GM23248 (cell line): ENCODE data around the gene DERA. TPM values are rescaled to one million over a fixed set of nuclear protein-coding genes. Genes with fewer than 3 reads are reported as not detected.
A peak's percentile ranks its signal among the peaks of the same experiment; 100 is the strongest.

Experiments used
- DNase-seq: peaks from one replicate; pipeline ENCODE4 v3.0.0-alpha.2; 2015
- H2AFZ ChIP-seq: fragments of 200-600 bp; sonication (generic); 2 replicates; pipeline ENCODE4 v1.6.1; 2016; ENCODE audit warnings: antibody characterized with exemption
- H3F3A ChIP-seq: fragments of 200-600 bp; sonication (generic); 2 replicates; pipeline ENCODE4 v1.6.1; 2016; ENCODE audit warnings: mild to moderate bottlenecking, antibody characterized with exemption, mixed run types; ENCODE audit not compliant: insufficient read depth
- H3K27ac ChIP-seq: fragments of 200-600 bp; sonication (generic); 2 replicates; pipeline ENCODE4 v1.5.1; 2016; ENCODE audit warnings: mild to moderate bottlenecking
- H3K27me3 ChIP-seq: fragments of 200-600 bp; sonication (generic); replicated peaks from 2 replicates; pipeline ENCODE4 v1.6.1; 2016; ENCODE audit warnings: mild to moderate bottlenecking; ENCODE audit not compliant: insufficient read depth
- H3K36me3 ChIP-seq: fragments of 200-600 bp; sonication (generic); 2 replicates; pipeline ENCODE4 v1.6.1; 2016; ENCODE audit warnings: low read depth, mild to moderate bottlenecking
- H3K4me1 ChIP-seq: fragments of 200-600 bp; sonication (generic); 2 replicates; pipeline ENCODE4 v1.6.1; 2016; ENCODE audit warnings: mild to moderate bottlenecking; ENCODE audit not compliant: insufficient read depth
- H3K4me2 ChIP-seq: fragments of 200-600 bp; sonication (generic); one replicate; pipeline ENCODE4 v1.6.1; 2016; ENCODE audit warnings: mild to moderate bottlenecking; ENCODE audit not compliant: unreplicated experiment
- H3K4me3 ChIP-seq: fragments of 200-600 bp; sonication (generic); 2 replicates; pipeline ENCODE4 v1.5.1; 2016; ENCODE audit warnings: mild to moderate bottlenecking
- H3K79me2 ChIP-seq: fragments of 200-600 bp; sonication (generic); 2 replicates; pipeline ENCODE4 v1.6.1; 2016; ENCODE audit warnings: mild to moderate bottlenecking; ENCODE audit not compliant: insufficient read depth
- H3K9ac ChIP-seq: fragments of 200-600 bp; sonication (generic); 2 replicates; pipeline ENCODE4 v1.6.1; 2016; ENCODE audit warnings: mild to moderate bottlenecking
- H3K9me2 ChIP-seq: fragments of 200-600 bp; sonication (generic); 2 replicates; pipeline ENCODE4 v1.6.1; 2016; ENCODE audit warnings: mixed run types, mild to moderate bottlenecking, moderate library complexity; ENCODE audit not compliant: insufficient read depth
- H3K9me3 ChIP-seq: fragments of 200-600 bp; sonication (generic); one replicate; pipeline ENCODE4 v1.6.1; 2017; ENCODE audit warnings: low read depth
- H4K20me1 ChIP-seq: fragments of 200-600 bp; sonication (generic); 2 replicates; pipeline ENCODE4 v1.6.0; 2016; ENCODE audit not compliant: insufficient read depth
- EZH2 ChIP-seq: fragments of 200-600 bp; sonication (generic); IDR thresholded peaks from 2 replicates; pipeline ENCODE4 v1.6.1; 2018; ENCODE audit warnings: antibody characterized with exemption, mild to moderate bottlenecking; ENCODE audit not compliant: insufficient read depth, poor library complexity, severe bottlenecking
- EZH2phosphoT487 ChIP-seq: fragments of 200-600 bp; sonication (generic); IDR thresholded peaks from 2 replicates; pipeline ENCODE4 v1.6.1; 2018; ENCODE audit warnings: antibody characterized with exemption, moderate library complexity, mild to moderate bottlenecking, low read depth; ENCODE audit not compliant: insufficient read depth
- WGBS, 2 experiments: methylation state at CpG; one replicate each; pipeline ENCODE4 v1.1.6; 2015 to 2017; ENCODE audit warnings: low lambda C conversion rate in 2 of 2, low coverage in 1 of 2; ENCODE audit errors: missing lambda C conversion rate in 2 of 2; 5-methylcytosine and 5-hydroxymethylcytosine counted together
- in situ Hi-C: fragments of 300-500 bp; cut with MboI; formaldehyde crosslinking; loops from 2 replicates; pipeline ENCODE4 v1.15.0; 2020
- polyA plus RNA-seq: library from polyadenylated mRNA; unstranded; fragments of >200 nt; fragmentation: Nextera tagmentation; extraction: Ambion mirVana; gene quantifications from 2 replicates; pipeline ENCODE4 v1.2.1, GENCODE V29; 2016
- total RNA-seq: library from RNA; depleted of rRNA; stranded (reverse); fragments of >200 nt; shearing (Covaris generic); gene quantifications from 2 replicates; pipeline ENCODE4 v1.2.3, GENCODE V29; 2014

Gene DERA
- total and polyA plus RNA-seq, 2 experiments from 2014 or later = 47.3 to 70.5 TPM

DNA sequence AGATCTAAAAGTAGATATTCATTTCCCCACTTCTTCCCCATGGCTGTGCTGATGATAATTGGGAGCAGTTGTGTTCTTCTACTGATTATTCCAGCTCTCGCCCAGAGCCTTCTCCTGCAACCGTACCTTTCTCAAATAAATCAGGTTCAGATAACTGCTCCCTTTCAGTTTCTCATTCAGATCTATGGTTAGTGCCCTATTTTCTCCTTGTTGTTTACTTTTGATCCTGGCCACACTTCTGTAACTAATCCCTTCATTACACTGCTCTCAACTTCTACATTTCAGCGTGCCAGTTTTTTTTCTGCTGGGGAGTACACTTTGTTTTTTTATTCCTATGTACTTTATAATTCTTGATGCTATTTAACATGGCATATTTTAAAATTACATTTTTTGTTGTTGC, 31.7 kb upstream of the DERA start:
- H3K4me3 ChIP-seq = no peak overlapping the region
- no peak overlapping the region for H2AFZ ChIP-seq
- H3K9me2 ChIP-seq = no peaks in the 10 kb centered on the region
- H3K27me3 ChIP-seq = no peaks in the 10 kb centered on the region
- H3K9me3 ChIP-seq = no peaks in the 10 kb centered on the region
- 99% methylated on average over 3 of the region's 3 CpGs for WGBS, 2 experiments
- peaks cover 22% of the 10 kb centered on the region for H3K79me2 ChIP-seq
- H3F3A ChIP-seq = peaks cover 24% of the 10 kb centered on the region; the same call in 1 of the 2 replicates
- no peaks in the 10 kb centered on the region for H3K4me1 ChIP-seq
- in situ Hi-C loops = no loop called here
- no peaks in the 10 kb centered on the region for H3K36me3 ChIP-seq
- H3K27ac ChIP-seq = no peak overlapping the region
- TF ChIP-seq EZH2 = no peak
- H4K20me1 ChIP-seq = no peaks in the 10 kb centered on the region
- no peak for DNase-seq
- H3K9ac ChIP-seq = no peak overlapping the region
- H3K4me2 ChIP-seq = no peak overlapping the region

DNA sequence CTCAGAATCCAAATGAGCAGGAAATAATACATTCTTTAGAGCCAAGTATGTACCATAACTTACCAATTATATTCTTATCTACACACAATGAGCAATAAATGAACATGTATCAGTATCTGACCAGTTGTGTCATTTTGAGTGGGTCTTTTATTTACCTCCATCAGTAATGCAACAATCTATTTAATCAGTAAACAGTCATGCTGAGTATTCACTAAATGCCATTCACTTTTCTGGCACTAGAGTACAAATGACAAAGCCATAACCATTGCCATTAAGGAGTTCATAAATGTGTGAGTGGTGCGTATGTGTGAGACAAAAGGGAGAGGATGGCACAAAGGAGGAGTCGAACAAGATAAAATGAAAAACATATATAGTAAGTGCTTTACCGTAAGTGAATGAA, 30.4 kb upstream of the DERA start:
- Histone ChIP-seq H3K9me3 (no peaks in the 10 kb centered on the region), H3K9ac (peak overlapping the region; percentile 100; the same call in 1 of the 2 replicates), H4K20me1 (no peaks in the 10 kb centered on the region), H3K27ac (peak overlapping the region; percentile 99), H3K4me3 (peak overlapping the region; percentile 97), H3K4me1 (peaks cover 5% of the 10 kb centered on the region; the same call in 1 of the 2 replicates), H3F3A (peaks cover 24% of the 10 kb centered on the region; the same call in 1 of the 2 replicates), H3K36me3 (no peaks in the 10 kb centered on the region), H3K9me2 (no peaks in the 10 kb centered on the region), H3K27me3 (no peaks in the 10 kb centered on the region), H3K4me2 (peak overlapping the region; percentile 80), H3K79me2 (peaks cover 35% of the 10 kb centered on the region), H2AFZ (peak overlapping the region; percentile 95)
- peak; percentile 34 for DNase-seq
- WGBS, 2 experiments = 53 to 60% methylated on average over 3 of the region's 3 CpGs
- TF ChIP-seq EZH2 (no peak), EZH2phosphoT487 (no peak)
- in situ Hi-C loops = no loop called here

DNA sequence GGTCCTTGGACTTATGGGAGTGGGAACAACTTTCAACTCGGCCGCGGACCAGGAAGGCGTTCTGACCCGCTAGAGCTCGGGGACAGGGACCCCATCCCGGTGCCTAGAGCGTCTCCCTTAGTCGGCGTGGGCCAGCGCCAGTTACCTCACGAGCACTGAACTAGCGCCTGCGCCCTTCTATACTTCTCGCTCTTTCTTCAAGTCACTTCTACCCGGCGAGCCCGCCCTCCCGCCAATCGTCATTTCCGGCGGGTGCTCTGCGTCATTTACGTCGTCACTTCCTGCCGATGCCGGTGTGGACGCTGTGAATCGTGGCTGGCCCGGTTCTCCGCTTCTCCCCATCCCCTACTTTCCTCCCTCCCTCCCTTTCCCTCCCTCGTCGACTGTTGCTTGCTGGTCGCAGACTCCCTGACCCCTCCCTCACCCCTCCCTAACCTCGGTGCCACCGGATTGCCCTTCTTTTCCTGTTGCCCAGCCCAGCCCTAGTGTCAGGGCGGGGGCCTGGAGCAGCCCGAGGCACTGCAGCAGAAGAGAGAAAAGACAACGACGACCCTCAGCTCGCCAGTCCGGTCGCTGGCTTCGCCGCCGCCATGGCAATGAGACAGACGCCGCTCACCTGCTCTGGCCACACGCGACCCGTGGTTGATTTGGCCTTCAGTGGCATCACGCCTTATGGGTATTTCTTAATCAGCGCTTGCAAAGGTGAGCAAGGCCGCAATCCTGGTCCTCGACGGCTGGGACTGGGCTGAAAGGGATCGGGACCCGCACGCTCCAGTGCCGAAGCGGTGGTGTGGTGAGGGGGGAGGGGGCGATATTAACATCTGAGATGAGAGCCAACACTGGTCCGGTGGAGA, 28.8 kb upstream of the DERA start, which contains the start of gene STRAP:
Gene STRAP (plus strand): TSS at position 270 of the 854 bp plus-strand sequence. CDS start 321 bp downstream, at position 591.
- Histone ChIP-seq H3K9me3 (no peaks in the 10 kb centered on the region), H3K79me2 (peaks cover 51% of the 10 kb centered on the region), H3F3A (peaks cover 28% of the 10 kb centered on the region; the same call in 1 of the 2 replicates), H4K20me1 (0 out of 2 replicates have a peak, but pooled peaks cover 6% of the 10 kb centered on the region), H3K27me3 (no peaks in the 10 kb centered on the region), H3K36me3 (0 out of 2 replicates have a peak, but pooled peaks cover 9% of the 10 kb centered on the region), H3K9ac (peak within 1 kb of the TSS; percentile 100), H3K4me2 (peak within 1 kb of the TSS; percentile 98), H2AFZ (peak within 1 kb of the TSS; percentile 95), H3K27ac (peak within 1 kb of the TSS; percentile 99), H3K9me2 (no peaks in the 10 kb centered on the region), H3K4me1 (peaks cover 20% of the 10 kb centered on the region), H3K4me3 (peak within 1 kb of the TSS; percentile 97)
- in situ Hi-C loops = no loop called here
- TF ChIP-seq EZH2 = no peak
- TF ChIP-seq EZH2phosphoT487 = no peak
- 1% methylated on average over 44 to 63 of the region's 63 CpGs for WGBS, 2 experiments
- peak; percentile 98 for DNase-seq

DNA sequence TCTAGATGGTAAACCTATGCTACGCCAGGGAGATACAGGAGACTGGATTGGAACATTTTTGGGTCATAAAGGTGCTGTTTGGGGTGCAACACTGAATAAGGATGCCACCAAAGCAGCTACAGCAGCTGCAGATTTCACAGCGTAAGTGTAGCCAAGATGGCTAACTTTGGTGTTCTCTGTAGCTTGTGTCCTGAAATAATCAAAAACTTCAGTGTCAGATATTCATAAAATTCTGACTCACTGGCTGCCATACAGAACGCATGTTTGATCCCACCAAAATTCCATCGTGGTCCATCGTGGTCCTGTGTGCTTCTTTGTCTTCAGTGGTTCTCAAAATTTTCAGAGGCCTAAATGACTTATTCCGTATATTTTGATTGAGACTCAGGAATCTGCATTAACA, 27.6 kb upstream of the DERA start:
- H3K4me2 ChIP-seq = peak overlapping the region; percentile 98
- H3F3A ChIP-seq = peaks cover 28% of the 10 kb centered on the region; the same call in 1 of the 2 replicates
- H4K20me1 ChIP-seq = 0 out of 2 replicates have a peak, but pooled peaks cover 6% of the 10 kb centered on the region
- peak overlapping the region; percentile 99 for H3K27ac ChIP-seq
- 4 to 6% methylated on average over 6 of the region's 6 CpGs for WGBS, 2 experiments
- no peaks in the 10 kb centered on the region for H3K27me3 ChIP-seq
- peak; percentile 65 for DNase-seq
- H3K9ac ChIP-seq = peak overlapping the region; percentile 100
- peaks cover 63% of the 10 kb centered on the region for H3K79me2 ChIP-seq
- H3K4me3 ChIP-seq = peak overlapping the region; percentile 97
- H3K36me3 ChIP-seq = peaks cover 15% of the 10 kb centered on the region; the same call in 1 of the 2 replicates
- TF ChIP-seq EZH2 (no peak), EZH2phosphoT487 (no peak)
- no peaks in the 10 kb centered on the region for H3K9me2 ChIP-seq
- no peaks in the 10 kb centered on the region for H3K9me3 ChIP-seq
- peaks cover 32% of the 10 kb centered on the region for H3K4me1 ChIP-seq
- no peak overlapping the region for H2AFZ ChIP-seq
- in situ Hi-C loops = no loop called here
